Mesenchymal stem cell (in vitro differentiated cells and primary cell): Measurements from ENCODE around the gene DTNBP1.

ENCODE experiments used
- DNase-seq: peaks from one replicate; pipeline ENCODE4 v3.0.0-alpha.2; 2013
- H2AFZ ChIP-seq: one replicate; pipeline ENCODE4 v1.6.1; 2013; ENCODE audit warnings: low read depth, mild to moderate bottlenecking, control low read depth, inconsistent platforms, low read length, moderate library complexity
- H2AK5ac ChIP-seq: 2 replicates; pipeline ENCODE4 v1.6.1; 2013; ENCODE audit warnings: low read length, moderate library complexity, mild to moderate bottlenecking, inconsistent platforms; ENCODE audit not compliant: severe bottlenecking
- H2BK120ac ChIP-seq: one replicate; pipeline ENCODE4 v1.6.1; 2013; ENCODE audit warnings: low read depth, mild to moderate bottlenecking, inconsistent platforms, low read length, moderate library complexity
- H2BK12ac ChIP-seq, 2 experiments: one replicate each; pipeline ENCODE4 v1.6.1; 2013; ENCODE audit warnings: inconsistent platforms in 2 of 2, low read length in 2 of 2, mild to moderate bottlenecking in 2 of 2, moderate library complexity in 2 of 2, control low read depth in 1 of 2
- H2BK15ac ChIP-seq: one replicate; pipeline ENCODE4 v1.6.1; 2013; ENCODE audit warnings: mild to moderate bottlenecking, low read depth, inconsistent platforms; ENCODE audit not compliant: poor library complexity, severe bottlenecking
- H2BK5ac ChIP-seq: 2 replicates; pipeline ENCODE4 v1.6.1; 2013; ENCODE audit warnings: low read depth, mild to moderate bottlenecking, low read length, control low read depth, inconsistent platforms; ENCODE audit not compliant: poor library complexity, severe bottlenecking
- H3K14ac ChIP-seq, 2 experiments: one replicate each; pipeline ENCODE4 v1.6.1; 2013; ENCODE audit warnings: inconsistent platforms in 2 of 2, low read length in 2 of 2, control low read depth in 1 of 2, mild to moderate bottlenecking in 1 of 2, moderate library complexity in 1 of 2
- H3K18ac ChIP-seq, 2 experiments: one replicate each; pipeline ENCODE4 v1.6.1; 2013; ENCODE audit warnings: inconsistent platforms in 2 of 2, low read length in 2 of 2, control low read depth in 1 of 2, low read depth in 1 of 2, mild to moderate bottlenecking in 1 of 2
- H3K23ac ChIP-seq, 2 experiments: one replicate each; pipeline ENCODE4 v1.6.1; 2013; ENCODE audit warnings: inconsistent platforms in 2 of 2, low read length in 2 of 2, mild to moderate bottlenecking in 2 of 2, moderate library complexity in 2 of 2, control low read depth in 1 of 2
- H3K27ac ChIP-seq: 2 replicates; pipeline ENCODE4 v1.5.1; 2013; ENCODE audit warnings: mild to moderate bottlenecking, moderate library complexity, low read length, control low read depth, inconsistent platforms; ENCODE audit not compliant: poor library complexity, severe bottlenecking
- H3K27me3 ChIP-seq, 2 experiments: 2 replicates each; pipeline versions ENCODE4 v1.6.1 to v1.7.0; 2013; ENCODE audit warnings: low read length in 2 of 2, mild to moderate bottlenecking in 2 of 2, moderate library complexity in 2 of 2, control low read depth in 1 of 2, inconsistent platforms in 1 of 2; ENCODE audit not compliant: control insufficient read depth in 1 of 2, insufficient read depth in 1 of 2
- H3K36me3 ChIP-seq, 2 experiments: 2 replicates each; pipeline versions ENCODE4 v1.6.1 to v1.7.0; 2013; ENCODE audit warnings: low read length in 2 of 2, control low read depth in 1 of 2, inconsistent platforms in 1 of 2, low read depth in 1 of 2, mild to moderate bottlenecking in 1 of 2; ENCODE audit not compliant: insufficient read depth in 2 of 2, control insufficient read depth in 1 of 2
- H3K4ac ChIP-seq, 2 experiments: one replicate each; pipeline ENCODE4 v1.6.1; 2013; ENCODE audit warnings: inconsistent platforms in 2 of 2, low read length in 2 of 2, mild to moderate bottlenecking in 2 of 2, moderate library complexity in 2 of 2, control low read depth in 1 of 2, low read depth in 1 of 2
- H3K4me1 ChIP-seq: 2 replicates; pipeline ENCODE4 v1.6.1; 2013; ENCODE audit warnings: low read depth, low read length, control low read depth; ENCODE audit not compliant: control insufficient read depth, insufficient read depth
- H3K4me2 ChIP-seq: 2 replicates; pipeline ENCODE4 v1.6.1; 2013; ENCODE audit warnings: low read length, mild to moderate bottlenecking, inconsistent platforms; ENCODE audit not compliant: poor library complexity, severe bottlenecking
- H3K4me3 ChIP-seq, 2 experiments: 2 replicates each; pipeline versions ENCODE4 v1.5.1 to v1.7.0; 2013; ENCODE audit warnings: low read length in 2 of 2, mild to moderate bottlenecking in 2 of 2, control low read depth in 1 of 2, low read depth in 1 of 2; ENCODE audit not compliant: insufficient read depth in 1 of 2
- H3K79me1 ChIP-seq: replicated peaks from 2 replicates; pipeline ENCODE4 v1.6.1; 2013; ENCODE audit warnings: mild to moderate bottlenecking, control low read depth, low read length, inconsistent platforms; ENCODE audit not compliant: poor library complexity, severe bottlenecking
- H3K9ac ChIP-seq: 2 replicates; pipeline ENCODE4 v1.7.0; 2013; ENCODE audit warnings: mild to moderate bottlenecking, low read length, moderate library complexity
- H3K9me3 ChIP-seq: 2 replicates; pipeline ENCODE4 v1.7.0; 2013; ENCODE audit warnings: mild to moderate bottlenecking, low read length; ENCODE audit not compliant: control insufficient read depth
- H4K8ac ChIP-seq: one replicate; pipeline ENCODE4 v1.6.1; 2013; ENCODE audit warnings: inconsistent platforms, mild to moderate bottlenecking, low read length, moderate library complexity
- H4K91ac ChIP-seq: one replicate; pipeline ENCODE4 v1.6.1; 2013; ENCODE audit warnings: mild to moderate bottlenecking, low read length, inconsistent platforms
- WGBS: methylation state at CpG from one replicate; pipeline ENCODE4 v1.1.7; 2013; ENCODE audit warnings: mixed read lengths; 5-methylcytosine and 5-hydroxymethylcytosine counted together

DTNBP1 gene

DNA sequence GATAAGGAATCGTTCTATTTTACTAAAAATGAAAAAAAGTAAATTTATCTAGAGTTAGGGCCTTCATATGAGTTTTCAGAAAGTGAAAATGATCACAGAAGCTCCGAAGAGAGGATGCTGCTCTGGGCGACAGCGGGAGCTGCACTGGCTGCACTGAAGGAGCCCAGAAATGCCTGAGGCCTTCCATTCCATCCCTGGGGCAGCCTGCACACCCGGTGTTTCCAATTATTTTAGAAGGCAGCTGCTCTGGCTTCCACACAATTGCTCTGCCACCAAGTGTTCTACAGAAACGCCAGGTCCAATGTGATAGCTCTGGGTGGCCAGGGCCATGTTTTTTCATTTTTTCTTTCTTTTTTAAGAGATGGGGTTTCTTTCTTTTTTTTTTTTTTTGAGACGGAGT lies 3.6 kb downstream of the DTNBP1 start:
- no peak overlapping the region for H3K14ac ChIP-seq
- no peaks in the 10 kb centered on the region for H3K27me3 ChIP-seq
- H3K4me3 ChIP-seq = no peak overlapping the region
- H3K4ac ChIP-seq = no peak overlapping the region
- no peak overlapping the region for H3K4me2 ChIP-seq
- no peak overlapping the region for H2AK5ac ChIP-seq
- WGBS = 80% methylated on average over 5 of the region's 7 CpGs
- peaks cover 8% of the 10 kb centered on the region for H3K4me1 ChIP-seq
- H2AFZ ChIP-seq = no peak overlapping the region
- no peak for DNase-seq
- H2BK120ac ChIP-seq = no peak overlapping the region
- H3K27ac ChIP-seq = no peak overlapping the region
- H4K8ac ChIP-seq = no peak overlapping the region
- H3K79me1 ChIP-seq = peaks cover 35% of the 10 kb centered on the region
- no peak overlapping the region for H2BK12ac ChIP-seq
- no peak overlapping the region for H2BK5ac ChIP-seq
- no peaks in the 10 kb centered on the region for H3K9me3 ChIP-seq
- H4K91ac ChIP-seq = no peak overlapping the region
- no peak overlapping the region for H2BK15ac ChIP-seq
- H3K23ac ChIP-seq = no peak overlapping the region
- H3K36me3 ChIP-seq = peaks cover 3 to 7% of the 10 kb centered on the region in 2 experiments
- no peak overlapping the region for H3K18ac ChIP-seq
- H3K9ac ChIP-seq = no peak overlapping the region

DNA sequence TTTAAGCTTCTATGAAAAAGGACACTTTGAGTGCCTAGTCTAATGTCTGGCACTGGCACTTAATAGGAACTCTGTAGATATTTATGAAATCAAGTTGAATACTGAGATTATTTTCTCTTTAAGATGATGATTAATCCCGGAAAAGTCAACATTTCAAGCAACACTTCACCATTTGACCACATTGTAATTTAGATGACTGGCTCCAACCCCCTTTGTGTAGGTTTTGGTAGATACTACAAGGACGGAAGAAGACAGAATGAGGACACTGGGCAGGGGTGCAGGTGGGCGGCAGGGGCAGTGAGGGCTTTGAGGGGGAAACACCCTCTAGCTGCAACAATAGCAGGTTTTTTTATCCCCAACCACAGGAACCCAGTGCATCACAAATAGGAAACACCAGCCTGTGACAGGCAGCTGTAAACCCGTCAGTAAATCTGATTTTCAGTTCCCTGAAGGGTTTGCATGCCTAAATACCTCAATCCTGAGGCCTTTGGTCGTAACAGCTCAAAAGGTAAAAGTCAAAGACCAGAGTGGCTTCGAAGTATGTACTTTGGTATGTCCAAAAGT lies 4.6 kb downstream of the DTNBP1 start:
- Histone ChIP-seq H3K27me3 (no peaks in the 10 kb centered on the region), H2BK15ac (no peak overlapping the region), H2BK120ac (no peak overlapping the region), H3K4me2 (no peak overlapping the region), H3K9ac (no peak overlapping the region), H3K14ac (no peak overlapping the region), H3K36me3 (peaks cover 3 to 7% of the 10 kb centered on the region in 2 experiments), H3K18ac (no peak overlapping the region), H3K9me3 (no peaks in the 10 kb centered on the region), H3K4ac (no peak overlapping the region), H4K8ac (no peak overlapping the region), H2AK5ac (no peak overlapping the region), H3K4me3 (no peak overlapping the region), H2AFZ (no peak overlapping the region), H2BK5ac (no peak overlapping the region), H3K27ac (no peak overlapping the region), H3K4me1 (peaks cover 8% of the 10 kb centered on the region), H3K79me1 (peaks cover 38% of the 10 kb centered on the region), H2BK12ac (no peak overlapping the region), H3K23ac (peak overlapping the region in 1 of 2 experiments; percentile 42), H4K91ac (no peak overlapping the region)
- DNase-seq = no peak
- WGBS = 80% methylated on average over 5 of the region's 6 CpGs

GRCh38 chr6:15657290-15657689 lies 5.5 kb downstream of the DTNBP1 start:
- H2BK5ac ChIP-seq = no peak overlapping the region
- no peak overlapping the region for H2AK5ac ChIP-seq
- H3K4me1 ChIP-seq = peaks cover 4% of the 10 kb centered on the region
- H3K4ac ChIP-seq = no peak overlapping the region
- no peak overlapping the region for H2BK12ac ChIP-seq
- H4K91ac ChIP-seq = no peak overlapping the region
- H2AFZ ChIP-seq = no peak overlapping the region
- H3K36me3 ChIP-seq = peaks cover 3 to 7% of the 10 kb centered on the region in 2 experiments
- no peak overlapping the region for H3K23ac ChIP-seq
- no peak overlapping the region for H3K14ac ChIP-seq
- H3K18ac ChIP-seq = no peak overlapping the region
- H3K9ac ChIP-seq = no peak overlapping the region
- H3K9me3 ChIP-seq = no peaks in the 10 kb centered on the region
- H3K27ac ChIP-seq = no peak overlapping the region
- no peak overlapping the region for H3K4me2 ChIP-seq
- H3K4me3 ChIP-seq = no peak overlapping the region
- no peak overlapping the region for H2BK120ac ChIP-seq
- H2BK15ac ChIP-seq = no peak overlapping the region
- WGBS = 100% methylated on average over 2 of the region's 2 CpGs
- H3K27me3 ChIP-seq = no peaks in the 10 kb centered on the region
- H4K8ac ChIP-seq = no peak overlapping the region
- peaks cover 39% of the 10 kb centered on the region for H3K79me1 ChIP-seq
- DNase-seq = no peak

- Histone ChIP-seq H3K4me3 (no peak overlapping the region), H2BK120ac (no peak overlapping the region), H3K9me3 (no peaks in the 10 kb centered on the region), H3K27me3 (no peaks in the 10 kb centered on the region), H3K79me1 (peaks cover 35% of the 10 kb centered on the region), H2AFZ (no peak overlapping the region), H2AK5ac (no peak overlapping the region), H4K91ac (no peak overlapping the region), H3K9ac (no peak overlapping the region), H3K36me3 (peaks cover 3 to 7% of the 10 kb centered on the region in 2 experiments), H3K4ac (no peak overlapping the region), H3K4me1 (peaks cover 1% of the 10 kb centered on the region), H3K18ac (no peak overlapping the region), H2BK5ac (no peak overlapping the region), H3K27ac (no peak overlapping the region), H3K4me2 (no peak overlapping the region), H3K23ac (no peak overlapping the region), H4K8ac (no peak overlapping the region), H3K14ac (no peak overlapping the region), H2BK15ac (no peak overlapping the region), H2BK12ac (no peak overlapping the region)
- 100% methylated on average over 1 of the region's 3 CpGs for WGBS
- DNase-seq = no peak
Observed at GRCh38 chr6:15656145-15656544, 6.7 kb downstream of the DTNBP1 start.
